GM18498 (cell line): Measurements from ENCODE around the gene SCRN1.

Experiments
- ATAC-seq: cut with Tn5 transposase; IDR thresholded peaks from one replicate; pipeline ENCODE4 v1.9.1; 2021; ENCODE audit warnings: mild to moderate bottlenecking, moderate library complexity; ENCODE audit not compliant: unreplicated experiment

The SCRN1 gene

GRCh38 chr7:29929018-29929807, 60.4 kb downstream of the SCRN1 start:
- no peak for ATAC-seq

- ATAC-seq: no peak
Measured at GRCh38 chr7:29926741-29927140, 62.9 kb downstream of the SCRN1 start.

GRCh38 chr7:29926216-29926615, 63.4 kb downstream of the SCRN1 start:
- no peak for ATAC-seq

GRCh38 chr7:29924684-29925083, 64.9 kb downstream of the SCRN1 start:
- ATAC-seq: no peak

- no peak for ATAC-seq
Measured at GRCh38 chr7:29924006-29924405, 65.6 kb downstream of the SCRN1 start.

GRCh38 chr7:29922921-29923700, 66.5 kb downstream of the SCRN1 start:
- no peak for ATAC-seq

GRCh38 chr7:29921404-29922010, 68.1 kb downstream of the SCRN1 start:
- peak; percentile 88 for ATAC-seq

GRCh38 chr7:29920491-29920890, 69.1 kb downstream of the SCRN1 start:
- no peak for ATAC-seq

- ATAC-seq: no peak
Measured at GRCh38 chr7:29919790-29920189, 69.8 kb downstream of the SCRN1 start.

GRCh38 chr7:29918850-29919249, 70.8 kb downstream of the SCRN1 start:
- no peak for ATAC-seq

GRCh38 chr7:29917641-29918040, 72.0 kb downstream of the SCRN1 start:
- no peak for ATAC-seq

GRCh38 chr7:29915481-29916215, 74.0 kb downstream of the SCRN1 start:
- ATAC-seq: no peak

- ATAC-seq: no peak
Measured at GRCh38 chr7:29914180-29914579, 75.4 kb downstream of the SCRN1 start.

GRCh38 chr7:29906200-29907022, 83.2 kb downstream of the SCRN1 start:
- no peak for ATAC-seq

- no peak for ATAC-seq
Measured at GRCh38 chr7:29900745-29901144, 88.9 kb downstream of the SCRN1 start.

- ATAC-seq: no peak
Measured at GRCh38 chr7:29898301-29898700, 91.3 kb downstream of the SCRN1 start.

GRCh38 chr7:29896685-29897411, 92.8 kb downstream of the SCRN1 start:
- no peak for ATAC-seq

GRCh38 chr7:29895559-29895958, 94.0 kb downstream of the SCRN1 start:
- no peak for ATAC-seq

- no peak for ATAC-seq
Measured at GRCh38 chr7:29894256-29894655, 95.3 kb downstream of the SCRN1 start.
